OCI-LY7 (cell line): ENCODE results near the gene PRPF40A.
"Not testable (repeated sequence)": the region's sequence is repeated elsewhere in the genome, so short reads cannot be mapped to it uniquely, and the experiment has no call there.

Experiments
- CTCF ChIP-seq: fragments of 200-600 bp; sonication (generic); conservative IDR thresholded peaks from 2 replicates; pipeline ENCODE4 v1.5.1; 2014; ENCODE audit warnings: mild to moderate bottlenecking, antibody characterized with exemption, low read length, moderate library complexity, mixed read lengths
- EZH2phosphoT487 ChIP-seq: fragments of 200-600 bp; sonication (generic); IDR thresholded peaks from 2 replicates; pipeline ENCODE4 v1.6.1; 2018; ENCODE audit warnings: low read depth, borderline replicate concordance, mild to moderate bottlenecking, mixed run types, antibody characterized with exemption, low read length, moderate library complexity, mixed read lengths

- TF ChIP-seq CTCF, EZH2phosphoT487: not testable (repeated sequence)
These were observed 45.9 kb upstream of the PRPF40A start for GRCh38 chr2:152763208-152763607.
